ENCODE results near the gene DENND1C. TPM values are rescaled to one million over a fixed set of nuclear protein-coding genes. Genes with fewer than 3 reads are reported as not detected.
A peak's percentile ranks its signal among the peaks of the same experiment; 100 is the strongest.

Gene DENND1C
- total and polyA plus RNA-seq, 8 donors = 0.51 to 3.2 (median 1.7) TPM

DNA sequence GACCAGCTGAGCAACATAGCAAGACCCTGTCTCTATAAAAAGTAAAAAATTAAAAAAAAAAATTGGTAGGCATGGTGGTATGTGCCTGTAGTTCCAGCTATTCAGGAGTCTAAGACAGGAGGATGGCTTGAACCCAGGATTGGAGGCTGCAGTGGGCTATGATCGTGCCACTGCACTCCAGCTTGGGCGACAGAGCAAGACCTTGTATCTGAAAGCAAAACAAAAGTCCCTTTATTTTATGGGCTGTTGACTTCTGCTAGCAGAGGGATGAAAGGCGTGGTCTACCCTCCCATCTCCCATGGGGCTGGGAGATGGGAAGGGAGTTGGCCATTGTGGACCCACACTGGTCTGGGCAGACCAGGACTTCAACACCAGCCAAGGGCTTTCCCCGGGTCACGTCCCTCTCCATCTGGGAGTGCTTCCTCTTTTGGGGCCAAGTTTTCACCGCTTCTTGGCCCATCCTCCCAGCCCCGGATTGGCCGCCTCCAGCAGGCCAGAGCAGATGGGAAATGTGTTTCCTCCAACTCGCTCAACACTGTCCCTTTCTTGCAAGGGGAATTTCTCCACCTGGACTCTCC, 47.0 kb upstream of the DENND1C start:
- TF ChIP-seq, protein P1, sequence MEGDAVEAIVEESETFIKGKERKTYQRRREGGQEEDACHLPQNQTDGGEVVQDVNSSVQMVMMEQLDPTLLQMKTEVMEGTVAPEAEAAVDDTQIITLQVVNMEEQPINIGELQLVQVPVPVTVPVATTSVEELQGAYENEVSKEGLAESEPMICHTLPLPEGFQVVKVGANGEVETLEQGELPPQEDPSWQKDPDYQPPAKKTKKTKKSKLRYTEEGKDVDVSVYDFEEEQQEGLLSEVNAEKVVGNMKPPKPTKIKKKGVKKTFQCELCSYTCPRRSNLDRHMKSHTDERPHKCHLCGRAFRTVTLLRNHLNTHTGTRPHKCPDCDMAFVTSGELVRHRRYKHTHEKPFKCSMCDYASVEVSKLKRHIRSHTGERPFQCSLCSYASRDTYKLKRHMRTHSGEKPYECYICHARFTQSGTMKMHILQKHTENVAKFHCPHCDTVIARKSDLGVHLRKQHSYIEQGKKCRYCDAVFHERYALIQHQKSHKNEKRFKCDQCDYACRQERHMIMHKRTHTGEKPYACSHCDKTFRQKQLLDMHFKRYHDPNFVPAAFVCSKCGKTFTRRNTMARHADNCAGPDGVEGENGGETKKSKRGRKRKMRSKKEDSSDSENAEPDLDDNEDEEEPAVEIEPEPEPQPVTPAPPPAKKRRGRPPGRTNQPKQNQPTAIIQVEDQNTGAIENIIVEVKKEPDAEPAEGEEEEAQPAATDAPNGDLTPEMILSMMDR (IDR thresholded peaks at IDR 0.05) = no peak
- Histone ChIP-seq H3K36me3 (no peaks in the 10 kb centered on the region), H3K9me3 (no peaks in the 10 kb centered on the region), H3K4me1 (peaks cover 0 to 5% (median 0%) of the 10 kb centered on the region in 3 donors), H3K27ac (no peak overlapping the region), H3K27me3 (no peaks in the 10 kb centered on the region), H3K4me3 (no peak overlapping the region)
- intact Hi-C loops (cut with DNase I) = no loop called here
- ATAC-seq (peak in 2 of 4 donors; percentile 22 to 34), DNase-seq (no peak), FAIRE-seq (no peak)
- 53 to 54% methylated on average over 9 of the region's 9 CpGs for WGBS, 2 donors

DNA sequence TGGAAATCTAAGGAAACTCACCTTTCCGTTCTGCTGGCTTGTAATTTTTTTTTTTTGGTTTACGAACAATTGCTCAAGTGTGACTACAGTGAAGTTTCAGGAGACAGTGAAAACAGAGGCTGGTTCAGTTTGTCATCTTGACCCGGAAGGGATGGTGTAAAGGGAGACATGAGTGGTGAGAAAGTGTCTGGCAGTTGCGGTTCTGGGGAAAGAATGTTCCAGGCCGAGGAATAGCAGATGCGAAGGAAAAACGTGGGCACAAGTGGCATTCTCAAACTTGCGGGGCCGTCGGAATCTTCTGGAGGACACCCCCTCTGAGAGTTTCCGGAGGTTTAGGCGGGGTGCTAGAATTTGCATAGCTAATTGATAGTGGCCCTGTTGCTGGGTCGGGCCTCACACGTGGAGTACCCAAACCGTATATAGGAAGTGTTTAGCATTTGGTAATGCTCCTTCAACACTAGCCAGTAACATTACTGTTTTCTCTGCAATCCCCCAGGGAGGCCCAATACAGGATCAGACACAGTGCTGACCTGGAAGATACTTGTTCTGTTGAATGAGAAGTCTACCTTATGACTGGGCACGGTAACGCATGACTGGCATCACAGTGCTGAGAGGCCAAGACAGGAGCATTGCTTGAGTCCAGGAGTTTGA, 46.4 kb upstream of the DENND1C start:
- 63 to 70% methylated on average over 17 of the region's 17 CpGs for WGBS, 2 donors
- Histone ChIP-seq H3K4me1 (peaks cover 0 to 5% (median 0%) of the 10 kb centered on the region in 3 donors), H3K36me3 (no peaks in the 10 kb centered on the region), H3K27me3 (no peaks in the 10 kb centered on the region), H3K4me3 (no peak overlapping the region), H3K27ac (no peak overlapping the region), H3K9me3 (no peaks in the 10 kb centered on the region)
- TF ChIP-seq, protein P1 (IDR thresholded peaks at IDR 0.05) = no peak
- no peak for ATAC-seq
- intact Hi-C loops (cut with DNase I) = no loop called here
- no peak for FAIRE-seq
- DNase-seq = no peak

DNA sequence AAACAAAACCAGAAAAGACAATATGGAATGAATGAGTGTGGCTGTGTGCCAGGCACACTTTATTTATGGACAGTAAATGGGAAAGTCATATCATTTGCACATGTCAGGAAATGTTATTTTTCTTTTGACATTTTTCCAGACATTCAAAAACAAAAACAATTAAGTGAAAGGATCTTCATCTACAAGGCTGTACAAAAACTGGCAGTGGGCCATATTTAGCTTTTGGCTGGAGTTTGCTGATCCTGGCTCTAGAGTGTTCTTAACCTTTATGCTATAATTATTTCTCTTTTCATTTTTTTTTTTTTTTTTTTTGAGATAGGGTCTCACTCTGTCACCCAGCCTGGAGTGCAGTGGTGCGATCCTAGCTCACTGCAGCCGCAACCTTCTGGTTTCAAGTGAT, 42.7 kb upstream of the DENND1C start:
- no peak for DNase-seq
- FAIRE-seq = no peak
- no peak overlapping the region for H3K27ac ChIP-seq
- H3K4me3 ChIP-seq = no peak overlapping the region
- no peaks in the 10 kb centered on the region for H3K27me3 ChIP-seq
- intact Hi-C loops (cut with DNase I) = no loop called here
- no peaks in the 10 kb centered on the region for H3K36me3 ChIP-seq
- TF ChIP-seq, protein P1 (IDR thresholded peaks at IDR 0.05) = no peak
- ATAC-seq = no peak
- H3K4me1 ChIP-seq = peaks cover 0 to 5% (median 0%) of the 10 kb centered on the region in 3 donors
- H3K9me3 ChIP-seq = no peaks in the 10 kb centered on the region
- WGBS, 2 donors = 89 to 97% methylated on average over 2 of the region's 2 CpGs

DNA sequence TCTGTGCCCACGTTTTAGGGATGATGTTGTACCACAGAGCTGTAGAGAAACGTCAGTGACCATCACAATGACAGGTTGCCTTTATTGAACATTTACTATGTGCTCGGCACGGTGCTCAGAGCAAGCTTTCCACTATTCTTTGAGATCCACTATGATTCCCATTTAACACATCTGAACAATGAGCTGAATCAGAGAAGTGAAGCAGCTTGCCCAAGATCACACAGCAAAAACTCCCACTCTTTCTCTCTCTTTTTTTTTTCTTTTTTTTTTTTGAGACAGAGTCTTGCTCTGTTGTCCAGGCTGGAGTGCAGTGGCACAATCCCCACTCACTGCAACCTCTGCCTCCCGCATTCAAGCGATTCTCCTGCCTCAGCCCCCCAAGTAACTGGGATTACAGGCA, 41.1 kb upstream of the DENND1C start:
- Histone ChIP-seq H3K9me3 (no peaks in the 10 kb centered on the region), H3K27ac (no peak overlapping the region), H3K36me3 (no peaks in the 10 kb centered on the region), H3K4me1 (peaks cover 0 to 9% (median 0%) of the 10 kb centered on the region in 3 donors), H3K27me3 (no peaks in the 10 kb centered on the region), H3K4me3 (no peak overlapping the region)
- TF ChIP-seq, protein P1 (IDR thresholded peaks at IDR 0.05) = no peak
- 66 to 79% methylated on average over 6 of the region's 6 CpGs for WGBS, 2 donors
- intact Hi-C loops (cut with DNase I) = no loop called here
- FAIRE-seq (no peak), DNase-seq (no peak), ATAC-seq (no peak)
